Left ventricle myocardium inferior (tissue), 1 donor: ENCODE results near the gene NDUFA12. TPM values are rescaled to one million over a fixed set of nuclear protein-coding genes. Genes with fewer than 3 reads are reported as not detected.

ENCODE experiments used
- DNase-seq: peaks from one replicate; pipeline ENCODE4 v3.0.0-alpha.2; 2020
- H3K27ac ChIP-seq: fragments of 200-600 bp; replicated peaks from 2 replicates; pipeline ENCODE4 v1.8.0; 2021
- H3K27me3 ChIP-seq: fragments of 200-600 bp; 2 replicates; pipeline ENCODE4 v1.8.0; 2021; ENCODE audit warnings: low read depth
- H3K36me3 ChIP-seq: fragments of 200-600 bp; 2 replicates; pipeline ENCODE4 v1.8.0; 2021
- H3K4me1 ChIP-seq: fragments of 200-600 bp; 2 replicates; pipeline ENCODE4 v1.8.0; 2021
- H3K4me3 ChIP-seq: fragments of 200-600 bp; 2 replicates; pipeline ENCODE4 v1.8.0; 2021; ENCODE audit warnings: mild to moderate bottlenecking, moderate library complexity
- H3K9me3 ChIP-seq: fragments of 200-600 bp; replicated peaks from 2 replicates; pipeline ENCODE4 v1.8.0; 2021
- CTCF ChIP-seq: fragments of 200-600 bp; IDR thresholded peaks from 2 replicates; pipeline ENCODE4 v1.8.0; 2021; ENCODE audit warnings: antibody characterized with exemption, mild to moderate bottlenecking, borderline replicate concordance
- intact Hi-C: fragments of 100-400 bp; cut with micrococcal nuclease; formaldehyde crosslinking; loops from one replicate; pipeline ENCODE4 v1.11.0; 2022
- total RNA-seq: library from RNA; stranded (reverse); fragmentation: NEBNext Ultra II Directional; extraction: Animal tissue kit (Norgen Biotek cat#: 25700); gene quantifications from one replicate; pipeline ENCODE4 v1.2.1, GENCODE V29; 2021
- donor health status: DM: no; HTN: yes; CAD: no; lungs with severe emphysema.

The NDUFA12 gene
- total RNA-seq, 1 donor from 2014 or later: 353 TPM

DNA sequence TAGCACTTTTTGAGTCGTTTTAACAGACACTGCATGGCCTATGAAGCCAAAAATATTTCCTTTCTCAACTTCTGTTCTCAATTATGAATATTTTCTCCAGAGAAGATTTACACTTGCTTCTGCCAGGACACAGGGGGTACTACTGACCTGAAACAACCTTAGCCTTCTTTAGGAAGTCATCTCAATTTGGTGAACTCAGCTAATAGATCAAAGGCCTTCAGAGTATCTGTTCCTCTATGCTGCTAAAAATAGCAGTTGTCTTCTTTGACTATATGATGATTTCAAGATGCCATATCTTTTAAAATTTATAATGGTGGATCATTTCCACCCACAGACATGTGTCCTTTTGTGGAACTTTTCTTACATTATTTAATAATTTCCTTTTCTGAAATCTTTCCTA, 14.0 kb upstream of the NDUFA12 start:
- Histone ChIP-seq H3K9me3 (no peaks in the 10 kb centered on the region), H3K36me3 (peaks cover 23% of the 10 kb centered on the region), H3K4me3 (no peak overlapping the region), H3K27ac (no peak overlapping the region), H3K27me3 (no peaks in the 10 kb centered on the region), H3K4me1 (no peaks in the 10 kb centered on the region)
- intact Hi-C loops: no loop called here
- TF ChIP-seq CTCF: no peak
- no peak for DNase-seq

DNA sequence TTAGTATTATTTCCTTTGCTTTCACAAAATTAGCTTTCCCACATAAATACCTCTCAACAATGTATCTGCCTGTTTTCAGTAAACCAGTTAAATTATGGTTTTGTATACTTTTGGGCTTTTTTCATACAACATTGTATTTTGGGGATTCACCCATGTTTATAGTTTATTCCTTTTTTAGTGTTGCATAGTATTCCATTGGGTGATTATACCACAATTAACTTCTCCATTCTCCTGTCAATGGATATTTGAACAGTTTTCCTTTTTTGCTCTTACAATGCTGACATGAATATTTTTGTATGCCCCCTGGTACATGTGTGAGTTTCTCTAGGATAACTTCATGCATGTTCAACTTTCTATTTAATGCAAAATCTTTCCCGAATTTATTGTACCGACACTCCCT, 12.6 kb upstream of the NDUFA12 start:
- H3K4me1 ChIP-seq: no peaks in the 10 kb centered on the region
- intact Hi-C loops: no loop called here
- peaks cover 12% of the 10 kb centered on the region for H3K36me3 ChIP-seq
- H3K4me3 ChIP-seq: no peak overlapping the region
- H3K27me3 ChIP-seq: no peaks in the 10 kb centered on the region
- no peak for DNase-seq
- no peaks in the 10 kb centered on the region for H3K9me3 ChIP-seq
- H3K27ac ChIP-seq: no peak overlapping the region
- TF ChIP-seq CTCF: no peak

DNA sequence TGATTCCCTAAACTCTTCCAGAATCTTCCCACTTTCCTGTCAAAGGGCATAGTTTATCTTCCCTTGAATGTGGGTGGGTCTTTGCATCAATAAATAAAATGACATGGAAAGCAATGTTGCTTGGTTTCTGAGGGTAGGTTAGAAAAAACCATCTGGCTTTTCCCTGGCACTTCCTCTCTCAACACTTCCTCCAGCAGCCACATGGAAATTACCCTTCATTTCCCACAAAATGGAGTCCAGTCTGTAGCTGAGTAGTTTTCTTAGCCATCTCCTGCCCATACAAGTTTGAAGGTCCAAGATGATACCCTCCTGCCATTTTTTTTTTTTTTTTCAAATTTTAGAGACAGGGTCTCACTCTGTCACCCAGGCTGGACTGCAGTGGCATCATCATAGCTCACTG, 11.1 kb upstream of the NDUFA12 start:
- Histone ChIP-seq H3K9me3 (no peaks in the 10 kb centered on the region), H3K36me3 (peaks cover 4% of the 10 kb centered on the region), H3K27ac (no peak overlapping the region), H3K4me1 (no peaks in the 10 kb centered on the region), H3K27me3 (no peaks in the 10 kb centered on the region), H3K4me3 (no peak overlapping the region)
- intact Hi-C loops: no loop called here
- TF ChIP-seq CTCF: no peak
- no peak for DNase-seq

DNA sequence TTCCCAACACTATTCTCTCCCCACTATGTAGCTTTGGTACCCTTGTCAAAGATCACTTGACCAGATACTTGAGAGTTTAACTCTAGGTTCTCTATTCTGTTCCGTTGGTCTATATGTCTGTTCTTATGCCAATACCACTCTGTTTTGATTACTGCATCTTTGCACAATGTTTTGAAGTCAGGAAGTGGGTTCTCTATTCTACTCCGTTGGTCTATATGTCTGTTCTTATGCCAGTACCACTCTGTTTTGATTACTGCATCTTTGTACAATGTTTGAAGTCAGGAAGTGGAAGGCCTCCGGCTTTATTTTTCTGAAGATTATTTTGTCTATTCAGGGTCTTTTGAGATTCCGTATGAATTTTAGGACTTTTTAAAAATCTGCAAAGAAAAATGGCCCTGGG, 2.7 kb upstream of the NDUFA12 start:
- TF ChIP-seq CTCF: no peak
- H3K4me1 ChIP-seq: peaks cover 30% of the 10 kb centered on the region
- peaks cover 9% of the 10 kb centered on the region for H3K36me3 ChIP-seq
- no peak overlapping the region for H3K27ac ChIP-seq
- intact Hi-C loops: no loop called here
- no peak overlapping the region for H3K4me3 ChIP-seq
- H3K27me3 ChIP-seq: no peaks in the 10 kb centered on the region
- no peak for DNase-seq
- H3K9me3 ChIP-seq: peaks cover 26% of the 10 kb centered on the region

DNA sequence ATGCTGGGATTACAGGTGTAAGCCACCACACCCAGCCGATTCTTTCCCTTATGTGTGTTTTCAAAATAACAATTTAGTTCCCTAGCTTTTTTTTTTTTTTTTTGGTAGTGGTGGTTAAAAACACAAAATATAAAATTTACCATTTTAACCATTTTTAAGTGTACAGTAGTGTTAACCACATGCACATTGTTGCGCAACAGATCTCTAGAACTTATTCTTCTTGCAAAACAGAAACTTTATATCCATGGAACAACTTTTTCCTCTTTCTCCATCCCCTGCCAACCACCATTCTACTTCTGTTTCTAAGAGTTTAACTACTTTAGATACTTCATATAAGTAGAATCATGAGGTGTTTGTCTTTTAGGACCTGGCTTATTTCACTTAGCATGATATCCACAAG, 1.1 kb upstream of the NDUFA12 start:
- peaks cover 26% of the 10 kb centered on the region for H3K9me3 ChIP-seq
- TF ChIP-seq CTCF: no peak
- H3K27ac ChIP-seq: peak overlapping the region; percentile 97
- H3K36me3 ChIP-seq: peaks cover 22% of the 10 kb centered on the region
- H3K4me3 ChIP-seq: no peak overlapping the region
- intact Hi-C loops: no loop called here
- no peaks in the 10 kb centered on the region for H3K27me3 ChIP-seq
- DNase-seq: no peak
- H3K4me1 ChIP-seq: peaks cover 46% of the 10 kb centered on the region

GRCh38 chr12:95003921-95004272, 400 bp upstream of the NDUFA12 start:
- Histone ChIP-seq H3K4me3 (peak overlapping the region; percentile 98), H3K4me1 (peaks cover 54% of the 10 kb centered on the region), H3K9me3 (peaks cover 26% of the 10 kb centered on the region), H3K27me3 (no peaks in the 10 kb centered on the region), H3K27ac (peak overlapping the region; percentile 97), H3K36me3 (peaks cover 22% of the 10 kb centered on the region)
- DNase-seq: no peak
- TF ChIP-seq CTCF: peak; percentile 0
- intact Hi-C loops: no loop called here
